Caco-2 (cell line): ENCODE results near the gene SUPT3H. TPM values are rescaled to one million over a fixed set of nuclear protein-coding genes. Genes with fewer than 3 reads are reported as not detected.

ENCODE experiments used
- BruUV-seq: library from RNA; stranded (reverse); fragments of 400-500 nt; replicated peaks from 2 replicates; lab custom pipeline; 2021; lab: Mats Ljungman, UMichigan
- CTCF ChIA-PET: fragments of 300-600 bp; sonication (Branson Sonifier 250); formaldehyde crosslinking; loops from one replicate; lab custom pipeline; 2022; ENCODE audit warnings: antibody characterized with exemption; lab: Charles Lee
- POLR2A ChIA-PET: fragments of 300-600 bp; sonication (Branson Sonifier 250); formaldehyde crosslinking; loops from one replicate; lab custom pipeline; 2022; ENCODE audit warnings: antibody characterized with exemption; lab: Charles Lee
- DNase-seq, 2 experiments: peaks; one replicate each; pipeline versions ENCODE4 v3.0.0 to v3.0.0-alpha.2; 2020 to 2022
- H3K27me3 ChIP-seq: replicated peaks from 2 replicates; pipeline ENCODE4 v1.6.0; 2011; ENCODE audit warnings: low read length; ENCODE audit not compliant: control insufficient read depth, insufficient read depth
- H3K36me3 ChIP-seq: 2 replicates; pipeline ENCODE4 v1.5.1; 2011; ENCODE audit warnings: low read length; ENCODE audit not compliant: control insufficient read depth, insufficient read depth
- H3K4me1 ChIP-seq: fragments of 250-450 bp; sonication (Bioruptor Pico); 2 replicates; pipeline ENCODE4 v1.5.1; 2020; ENCODE audit warnings: mild to moderate bottlenecking
- H3K4me3 ChIP-seq: 2 replicates; pipeline ENCODE4 v1.5.1; 2011; ENCODE audit warnings: low read depth, mild to moderate bottlenecking, control low read depth, low read length
- H3K9me3 ChIP-seq: fragments of 250-450 bp; sonication (Bioruptor Pico); 2 replicates; pipeline ENCODE4 v1.5.1; 2020; ENCODE audit warnings: mild to moderate bottlenecking, moderate library complexity
- H3K27ac Mint-ChIP-seq: one replicate; pipeline ENCODE4 v1.8.0; 2022; ENCODE audit warnings: mixed read lengths; ENCODE audit not compliant: unreplicated experiment
- H3K27me3 Mint-ChIP-seq: one replicate; pipeline ENCODE4 v1.8.0; 2022; ENCODE audit warnings: mixed read lengths; ENCODE audit not compliant: insufficient read depth, unreplicated experiment
- H3K36me3 Mint-ChIP-seq: one replicate; pipeline ENCODE4 v1.8.0; 2022; ENCODE audit warnings: mild to moderate bottlenecking, mixed read lengths; ENCODE audit not compliant: insufficient read depth, unreplicated experiment
- H3K4me1 Mint-ChIP-seq: one replicate; pipeline ENCODE4 v1.8.0; 2022; ENCODE audit warnings: low read depth, mixed read lengths; ENCODE audit not compliant: unreplicated experiment
- H3K4me3 Mint-ChIP-seq: one replicate; pipeline ENCODE4 v1.8.0; 2022; ENCODE audit warnings: mild to moderate bottlenecking, moderate library complexity, mixed read lengths; ENCODE audit not compliant: unreplicated experiment
- H3K9me3 Mint-ChIP-seq: one replicate; pipeline ENCODE4 v1.8.0; 2022; ENCODE audit warnings: mixed read lengths; ENCODE audit not compliant: unreplicated experiment
- intact Hi-C: fragments of 100-400 bp; cut with micrococcal nuclease; formaldehyde crosslinking; loops from one replicate; pipeline ENCODE4 v1.10.0; 2022; ENCODE audit not compliant: unreplicated experiment
- total RNA-seq: library from RNA; stranded (reverse); gene quantifications from 2 replicates; pipeline ENCODE4 v1.2.3, GENCODE V29; 2022
- TF ChIP-seq, protein P1 (sequence below), 2 experiments: fragments of 200-600 bp in 1 of 2; IDR thresholded peaks; 1 replicate in 1 of 2; 2 replicates in 1 of 2; pipeline versions ENCODE4 v1.5.1 to v1.8.0; 2011 to 2022; ENCODE audit warnings: antibody characterized with exemption in 1 of 2, control low read depth in 1 of 2, inconsistent platforms in 1 of 2, low read depth in 1 of 2, low read length in 1 of 2, mild to moderate bottlenecking in 1 of 2, moderate library complexity in 1 of 2; ENCODE audit not compliant: insufficient read depth in 1 of 2, severe bottlenecking in 1 of 2, unreplicated experiment in 1 of 2

Gene SUPT3H
- total RNA-seq, 1 experiment from 2014 or later: 13.2 TPM

DNA sequence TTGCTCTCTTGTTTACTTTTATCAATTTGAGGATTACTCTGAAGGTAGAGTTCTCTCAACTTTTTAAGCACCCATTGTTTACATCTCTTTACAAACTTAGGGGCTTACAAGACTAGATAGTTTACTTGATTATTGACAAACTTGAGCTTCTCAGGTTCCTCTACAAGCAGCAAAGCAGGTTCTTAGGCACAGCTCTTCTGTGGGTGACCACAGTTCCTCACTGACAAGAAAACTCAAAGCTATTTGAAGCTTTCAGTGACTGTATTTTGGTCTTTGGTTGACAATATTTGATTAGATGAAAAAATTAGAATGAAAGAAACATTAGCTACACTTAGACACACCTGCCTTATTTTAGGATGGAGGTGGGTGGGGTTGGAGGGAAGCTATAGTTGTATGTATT is 376.9 kb downstream of the SUPT3H start:
- H3K9me3 Mint-ChIP-seq: no peaks in the 10 kb centered on the region
- Histone ChIP-seq H3K27me3 (no peaks in the 10 kb centered on the region), H3K36me3 (no peaks in the 10 kb centered on the region), H3K4me1 (no peaks in the 10 kb centered on the region), H3K9me3 (no peaks in the 10 kb centered on the region), H3K4me3 (no peak overlapping the region)
- no TSS peak for BruUV-seq
- no peak for DNase-seq
- H3K4me3 Mint-ChIP-seq: no peak overlapping the region
- ChIA-PET CTCF (no interaction called here), POLR2A (no interaction called here)
- intact Hi-C loops: no loop called here
- no peaks in the 10 kb centered on the region for H3K36me3 Mint-ChIP-seq
- TF ChIP-seq, protein P1, sequence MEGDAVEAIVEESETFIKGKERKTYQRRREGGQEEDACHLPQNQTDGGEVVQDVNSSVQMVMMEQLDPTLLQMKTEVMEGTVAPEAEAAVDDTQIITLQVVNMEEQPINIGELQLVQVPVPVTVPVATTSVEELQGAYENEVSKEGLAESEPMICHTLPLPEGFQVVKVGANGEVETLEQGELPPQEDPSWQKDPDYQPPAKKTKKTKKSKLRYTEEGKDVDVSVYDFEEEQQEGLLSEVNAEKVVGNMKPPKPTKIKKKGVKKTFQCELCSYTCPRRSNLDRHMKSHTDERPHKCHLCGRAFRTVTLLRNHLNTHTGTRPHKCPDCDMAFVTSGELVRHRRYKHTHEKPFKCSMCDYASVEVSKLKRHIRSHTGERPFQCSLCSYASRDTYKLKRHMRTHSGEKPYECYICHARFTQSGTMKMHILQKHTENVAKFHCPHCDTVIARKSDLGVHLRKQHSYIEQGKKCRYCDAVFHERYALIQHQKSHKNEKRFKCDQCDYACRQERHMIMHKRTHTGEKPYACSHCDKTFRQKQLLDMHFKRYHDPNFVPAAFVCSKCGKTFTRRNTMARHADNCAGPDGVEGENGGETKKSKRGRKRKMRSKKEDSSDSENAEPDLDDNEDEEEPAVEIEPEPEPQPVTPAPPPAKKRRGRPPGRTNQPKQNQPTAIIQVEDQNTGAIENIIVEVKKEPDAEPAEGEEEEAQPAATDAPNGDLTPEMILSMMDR (IDR thresholded peaks at IDR 0.05; ENCODE audit: insufficient read depth in 1 of 2, low read depth in 1 of 2, low read length in 1 of 2, severe bottlenecking in 1 of 2, unreplicated experiment in 1 of 2): no peak
- no peaks in the 10 kb centered on the region for H3K4me1 Mint-ChIP-seq
- no peak overlapping the region for H3K27ac Mint-ChIP-seq
- H3K27me3 Mint-ChIP-seq: no peaks in the 10 kb centered on the region

DNA sequence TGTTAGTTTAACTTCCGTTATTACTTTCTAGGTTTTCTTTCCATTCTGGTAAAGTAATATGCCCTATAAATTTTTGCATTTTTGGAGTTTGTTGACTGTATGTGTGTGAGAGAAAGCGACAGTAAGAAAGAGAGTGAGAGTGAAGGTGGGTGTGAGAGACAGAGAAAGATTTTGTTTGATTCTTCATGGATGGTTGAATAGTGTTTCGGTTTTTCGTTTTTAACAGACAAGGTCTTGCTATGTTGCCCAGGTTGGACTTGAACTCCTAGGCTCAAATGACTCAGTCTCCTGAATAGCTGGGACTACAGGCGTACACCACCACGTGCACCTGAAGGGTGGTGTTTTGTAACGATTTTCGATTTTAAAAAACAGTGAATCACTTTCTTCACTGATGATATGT is 378.7 kb downstream of the SUPT3H start:
- DNase-seq: no peak
- H3K36me3 Mint-ChIP-seq: no peaks in the 10 kb centered on the region
- TF ChIP-seq, protein P1 (IDR thresholded peaks at IDR 0.05; ENCODE audit: insufficient read depth in 1 of 2, low read depth in 1 of 2, low read length in 1 of 2, severe bottlenecking in 1 of 2, unreplicated experiment in 1 of 2): no peak
- H3K27me3 Mint-ChIP-seq: no peaks in the 10 kb centered on the region
- H3K27me3 ChIP-seq: no peaks in the 10 kb centered on the region
- no peaks in the 10 kb centered on the region for H3K36me3 ChIP-seq
- BruUV-seq: no TSS peak
- H3K4me1 Mint-ChIP-seq: no peaks in the 10 kb centered on the region
- H3K4me3 ChIP-seq: no peak overlapping the region
- no peak overlapping the region for H3K27ac Mint-ChIP-seq
- intact Hi-C loops: no loop called here
- no peak overlapping the region for H3K4me3 Mint-ChIP-seq
- no peaks in the 10 kb centered on the region for H3K9me3 Mint-ChIP-seq
- H3K4me1 ChIP-seq: no peaks in the 10 kb centered on the region
- POLR2A ChIA-PET: no interaction called here
- CTCF ChIA-PET: no interaction called here
- H3K9me3 ChIP-seq: no peaks in the 10 kb centered on the region

DNA sequence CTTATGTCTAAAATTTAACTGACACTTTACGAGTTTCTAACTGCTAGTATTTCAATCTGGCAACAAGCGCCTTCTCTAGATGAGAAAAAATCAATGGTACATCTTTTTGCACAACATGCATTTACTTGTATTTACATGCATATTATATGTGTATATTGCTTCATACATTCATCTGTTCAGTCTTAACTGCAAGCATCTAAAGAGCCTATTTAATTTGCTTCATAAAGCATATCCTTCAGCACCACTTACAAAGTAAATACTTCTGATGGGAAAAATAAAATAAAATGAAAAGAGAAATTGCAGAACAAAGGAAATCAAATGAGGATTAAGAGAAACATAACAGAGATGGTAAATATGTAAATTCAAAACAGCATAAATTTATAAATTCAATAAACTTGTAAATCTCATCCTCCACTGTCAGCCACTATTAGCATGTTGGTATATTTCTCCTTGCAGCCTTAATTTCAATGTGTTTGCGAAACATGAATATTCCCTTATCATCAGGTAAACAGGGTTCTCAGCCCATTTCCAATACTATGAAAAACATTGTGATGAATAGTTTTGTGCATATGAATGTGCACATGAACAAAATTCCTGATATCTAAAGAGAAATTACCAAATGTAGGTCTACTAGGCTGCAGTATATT is 382.1 kb downstream of the SUPT3H start:
- Histone ChIP-seq H3K36me3 (no peaks in the 10 kb centered on the region), H3K4me1 (no peaks in the 10 kb centered on the region), H3K4me3 (no peak overlapping the region), H3K27me3 (no peaks in the 10 kb centered on the region), H3K9me3 (no peaks in the 10 kb centered on the region)
- Mint-ChIP-seq H3K27ac (no peak overlapping the region), H3K4me1 (no peaks in the 10 kb centered on the region), H3K27me3 (no peaks in the 10 kb centered on the region), H3K4me3 (no peak overlapping the region), H3K36me3 (no peaks in the 10 kb centered on the region), H3K9me3 (no peaks in the 10 kb centered on the region)
- DNase-seq: no peak
- CTCF ChIA-PET: no interaction called here
- TF ChIP-seq, protein P1 (IDR thresholded peaks at IDR 0.05; ENCODE audit: insufficient read depth in 1 of 2, low read depth in 1 of 2, low read length in 1 of 2, severe bottlenecking in 1 of 2, unreplicated experiment in 1 of 2): no peak
- intact Hi-C loops: no loop called here
- POLR2A ChIA-PET: no interaction called here
- no TSS peak for BruUV-seq
